ENCODE measurements around the gene IDH3G. TPM values are rescaled to one million over a fixed set of nuclear protein-coding genes. Genes with fewer than 3 reads are reported as not detected.

Gene IDH3G
- total RNA-seq, 1 donor from 2014 or later: 40.3 TPM

DNA sequence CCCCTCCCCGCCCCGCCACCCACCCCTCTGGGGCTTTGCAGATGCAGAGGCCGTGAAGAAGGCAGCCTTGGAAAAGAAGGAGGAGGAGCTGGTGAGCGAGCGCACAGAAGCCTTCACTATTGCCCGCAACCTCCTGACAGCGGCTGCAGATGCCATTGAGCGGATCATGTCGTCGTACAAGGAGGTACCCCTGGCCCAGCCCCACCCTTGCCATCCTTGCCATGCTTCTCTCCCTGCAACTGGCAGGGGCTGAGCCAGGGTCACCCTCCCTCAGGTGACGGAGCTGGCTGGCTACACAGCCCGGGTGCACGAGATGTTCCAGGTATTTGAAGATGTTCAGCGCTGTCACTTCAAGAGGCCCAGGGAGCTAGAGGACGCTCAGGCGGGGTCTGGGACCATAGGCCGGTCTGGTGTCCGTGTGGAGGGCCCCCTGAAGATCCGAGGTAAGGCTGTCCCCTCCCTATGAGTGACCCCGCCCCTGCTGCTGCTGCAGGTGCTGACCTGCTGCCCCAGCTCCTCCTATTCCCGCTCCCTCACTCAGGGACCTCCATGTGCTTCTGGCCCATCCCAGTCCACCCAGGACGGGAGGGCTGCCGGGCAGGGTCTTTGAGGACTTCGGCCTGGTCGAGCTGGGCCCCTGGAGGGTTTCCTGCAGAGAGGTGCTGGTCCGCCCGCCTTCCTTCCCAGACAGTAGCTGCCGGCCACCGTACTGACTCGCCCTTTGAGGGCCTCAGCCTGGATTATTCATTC lies 57.9 kb downstream of the IDH3G start:
- Mint-ChIP-seq H3K27me3 (ENCODE audit: insufficient read depth, low read depth) (peaks cover 2% of the 10 kb centered on the region), H3K36me3 (peaks cover 12% of the 10 kb centered on the region), H3K4me3 (no peak overlapping the region), H3K27ac (no peak overlapping the region), H3K9me3 (peaks cover 36% of the 10 kb centered on the region), H3K4me1 (peaks cover 10% of the 10 kb centered on the region)
- H3K27me3 ChIP-seq: no peaks in the 10 kb centered on the region
- H3K4me2 ChIP-seq: no peak overlapping the region
- no peak overlapping the region for H2AFZ ChIP-seq (replicated peaks)
- no peaks in the 10 kb centered on the region for H4K20me1 ChIP-seq (ENCODE audit: low read depth)
- H3K9ac ChIP-seq: no peak overlapping the region
- H3K4me1 ChIP-seq: no peaks in the 10 kb centered on the region
- no peak for DNase-seq (ENCODE audit: low spot score)
- H3K27ac ChIP-seq: no peak overlapping the region
- H3K4me3 ChIP-seq: no peak overlapping the region
- no peaks in the 10 kb centered on the region for H3K36me3 ChIP-seq
- TF ChIP-seq, protein P1, sequence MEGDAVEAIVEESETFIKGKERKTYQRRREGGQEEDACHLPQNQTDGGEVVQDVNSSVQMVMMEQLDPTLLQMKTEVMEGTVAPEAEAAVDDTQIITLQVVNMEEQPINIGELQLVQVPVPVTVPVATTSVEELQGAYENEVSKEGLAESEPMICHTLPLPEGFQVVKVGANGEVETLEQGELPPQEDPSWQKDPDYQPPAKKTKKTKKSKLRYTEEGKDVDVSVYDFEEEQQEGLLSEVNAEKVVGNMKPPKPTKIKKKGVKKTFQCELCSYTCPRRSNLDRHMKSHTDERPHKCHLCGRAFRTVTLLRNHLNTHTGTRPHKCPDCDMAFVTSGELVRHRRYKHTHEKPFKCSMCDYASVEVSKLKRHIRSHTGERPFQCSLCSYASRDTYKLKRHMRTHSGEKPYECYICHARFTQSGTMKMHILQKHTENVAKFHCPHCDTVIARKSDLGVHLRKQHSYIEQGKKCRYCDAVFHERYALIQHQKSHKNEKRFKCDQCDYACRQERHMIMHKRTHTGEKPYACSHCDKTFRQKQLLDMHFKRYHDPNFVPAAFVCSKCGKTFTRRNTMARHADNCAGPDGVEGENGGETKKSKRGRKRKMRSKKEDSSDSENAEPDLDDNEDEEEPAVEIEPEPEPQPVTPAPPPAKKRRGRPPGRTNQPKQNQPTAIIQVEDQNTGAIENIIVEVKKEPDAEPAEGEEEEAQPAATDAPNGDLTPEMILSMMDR (IDR thresholded peaks at IDR 0.05): no peak
- TF ChIP-seq EZH2 (IDR thresholded peaks at IDR 0.05): no peak
- TF ChIP-seq EZH2phosphoT487 (IDR thresholded peaks at IDR 0.05): no peak
- no peaks in the 10 kb centered on the region for H3K9me3 ChIP-seq (ENCODE audit: low read depth)
- no peaks in the 10 kb centered on the region for H3K79me2 ChIP-seq (ENCODE audit: low read depth)
- H3F3A ChIP-seq (ENCODE audit: low read depth): no peaks in the 10 kb centered on the region

Other genes with a start within 250 kb of the IDH3G start
- 15.2 and 22.2 TPM in 2 replicates for gene CCNQ, start 195.2 kb downstream of the IDH3G start, total RNA-seq (ENCODE audit: low replicate concordance)
- gene DUSP9, start 147.2 kb downstream of the IDH3G start, total RNA-seq (ENCODE audit: low replicate concordance): 0.21 and 2.0 TPM in 2 replicates
- gene PNCK, start 120.6 kb downstream of the IDH3G start, total RNA-seq (ENCODE audit: low replicate concordance): 19.7 and 53.5 TPM in 2 replicates
- 94.1 and 191 TPM in 2 replicates for gene SLC6A8, start 106.4 kb downstream of the IDH3G start, total RNA-seq (ENCODE audit: low replicate concordance)
- gene BCAP31, start 70.0 kb downstream of the IDH3G start, total RNA-seq (ENCODE audit: low replicate concordance): 52.5 and 68.7 TPM in 2 replicates
- gene ABCD1, start 69.5 kb downstream of the IDH3G start, total RNA-seq (ENCODE audit: low replicate concordance): 0.79 and 5.0 TPM in 2 replicates
- 0.25 and 0.71 TPM in 2 replicates for gene PLXNB3, start 30.1 kb downstream of the IDH3G start, total RNA-seq (ENCODE audit: low replicate concordance)
- not detected in 2 replicates for gene SRPK3, start 13.3 kb downstream of the IDH3G start, total RNA-seq (ENCODE audit: low replicate concordance)
- gene SSR4, start 293 bp upstream of the IDH3G start, total RNA-seq (ENCODE audit: low replicate concordance): 58.4 and 112 TPM in 2 replicates
- 1.9 and 5.2 TPM in 2 replicates for gene PDZD4, start 36.2 kb upstream of the IDH3G start, total RNA-seq (ENCODE audit: low replicate concordance)
- gene L1CAM, start 91.8 kb upstream of the IDH3G start, total RNA-seq (ENCODE audit: low replicate concordance): 0.49 and 1.7 TPM in 2 replicates
- gene AVPR2, start 110.3 kb upstream of the IDH3G start, total RNA-seq (ENCODE audit: low replicate concordance): not detected in 2 replicates
- 5.1 and 17.9 TPM in 2 replicates for gene ARHGAP4, start 131.9 kb upstream of the IDH3G start, total RNA-seq (ENCODE audit: low replicate concordance)
- 55.5 and 113 TPM in 2 replicates for gene NAA10, start 140.7 kb upstream of the IDH3G start, total RNA-seq (ENCODE audit: low replicate concordance)
- gene RENBP, start 150.3 kb upstream of the IDH3G start, total RNA-seq (ENCODE audit: low replicate concordance): 5.4 and 9.3 TPM in 2 replicates
- gene HCFC1, start 177.4 kb upstream of the IDH3G start, total RNA-seq (ENCODE audit: low replicate concordance): 20.7 and 57.7 TPM in 2 replicates
- gene TMEM187, start 178.4 kb upstream of the IDH3G start, total RNA-seq (ENCODE audit: low replicate concordance): 2.4 and 6.8 TPM in 2 replicates
- gene IRAK1, start 225.5 kb upstream of the IDH3G start, total RNA-seq (ENCODE audit: low replicate concordance): 6.8 and 13.6 TPM in 2 replicates

Measured in neural progenitor cell (in vitro differentiated cells).